T-helper 2 cell (primary cell): ENCODE data around the gene PLA2G4D.

Experiments
- DNase-seq, 5 experiments: peaks; one replicate each; pipeline versions ENCODE4 v3.0.0 to v3.0.0-alpha.2; 2012 to 2022

Gene PLA2G4D

DNA sequence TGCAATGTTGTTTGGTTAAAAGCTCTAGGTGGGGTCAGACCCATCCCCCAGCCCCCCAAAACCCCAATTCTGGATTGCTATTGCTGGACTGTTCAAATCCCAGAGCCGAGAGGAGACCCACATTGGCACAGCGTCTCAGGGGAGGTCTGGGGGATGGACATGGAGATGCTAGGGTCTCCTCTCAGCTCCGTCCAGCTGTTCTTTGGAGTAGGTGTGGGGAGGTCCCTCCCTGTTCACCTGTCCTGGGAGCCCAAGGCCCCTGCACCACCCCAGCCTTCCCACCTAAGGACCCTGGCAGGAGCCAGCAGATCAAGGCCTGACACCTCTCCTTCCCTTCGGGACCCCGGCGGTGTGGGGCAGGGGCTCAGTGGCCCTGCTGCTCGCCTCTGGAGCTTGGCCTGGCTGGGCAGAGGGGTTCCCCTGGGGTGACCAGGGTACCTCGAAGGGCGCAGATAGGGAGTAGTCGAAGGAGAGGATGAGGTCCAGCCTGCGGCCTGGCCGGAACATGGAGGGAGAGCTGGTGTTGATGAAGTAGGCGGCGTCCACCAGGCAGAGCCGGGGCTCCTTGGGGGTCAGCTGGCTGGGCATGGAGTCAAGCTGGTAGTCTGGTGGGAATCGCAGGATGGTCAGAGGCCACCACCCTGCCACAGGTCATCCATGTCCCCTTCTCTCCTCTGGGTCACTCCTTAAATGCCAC lies 23.9 kb downstream of the PLA2G4D start:
- no peak for DNase-seq

GRCh38 chr15:42069496-42070278 lies 24.7 kb downstream of the PLA2G4D start:
- DNase-seq, result no peak

GRCh38 chr15:42069025-42069424 lies 25.3 kb downstream of the PLA2G4D start:
- no peak for DNase-seq

DNA sequence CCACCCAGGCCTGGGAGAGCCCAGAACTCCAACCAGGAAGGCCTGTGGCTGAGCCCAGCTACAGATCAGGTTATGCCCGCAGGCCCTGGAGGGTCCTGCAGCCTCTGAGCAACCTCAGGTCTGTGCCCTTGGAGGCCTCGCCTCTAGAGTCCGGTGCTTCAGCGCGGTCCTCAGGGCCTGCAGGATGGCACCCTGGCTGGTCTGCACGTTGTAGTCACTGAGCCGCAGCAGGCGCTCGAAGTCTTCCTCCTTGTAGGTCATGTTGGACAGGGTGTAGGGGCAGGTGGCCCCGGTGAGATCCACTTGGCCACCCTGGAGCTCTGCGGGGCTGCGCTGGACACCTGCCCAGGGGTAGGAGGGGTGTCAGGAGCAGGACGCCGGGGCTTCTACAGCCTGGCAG lies 25.8 kb downstream of the PLA2G4D start:
- no peak for DNase-seq

DNA sequence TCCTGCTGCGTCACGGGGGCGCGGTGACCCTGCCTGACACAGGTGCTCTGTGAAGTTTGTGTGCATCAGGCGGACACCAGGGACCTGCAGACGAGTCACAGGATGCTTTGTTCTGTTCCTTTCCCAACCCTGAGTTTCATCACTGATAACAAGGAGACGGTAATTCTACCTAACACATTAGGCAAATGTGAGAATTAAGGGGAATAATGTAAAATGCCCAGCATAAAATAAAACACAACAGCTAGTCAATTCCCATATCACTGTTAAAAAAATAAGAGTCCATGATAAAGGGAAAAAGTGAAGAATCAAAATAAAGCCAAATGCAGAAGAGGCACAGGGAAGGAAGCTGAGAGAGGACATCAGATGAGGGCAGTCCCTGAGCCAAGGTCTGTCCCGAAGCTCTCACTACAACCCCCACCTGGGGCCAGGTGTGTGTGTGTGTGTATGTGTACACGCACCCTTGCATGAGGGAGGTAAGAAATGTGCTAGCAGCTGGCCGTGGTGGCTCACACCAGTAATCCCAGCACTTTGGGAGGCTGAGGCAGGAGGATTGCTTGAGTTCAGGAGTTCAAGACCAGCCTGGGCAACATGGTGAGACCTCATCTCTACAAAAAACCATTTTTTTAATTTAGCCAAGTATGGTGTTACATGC lies 27.5 kb downstream of the PLA2G4D start:
- DNase-seq, result no peak

- DNase-seq, result no peak
These were observed 28.9 kb downstream of the PLA2G4D start for GRCh38 chr15:42065468-42065867.

DNA sequence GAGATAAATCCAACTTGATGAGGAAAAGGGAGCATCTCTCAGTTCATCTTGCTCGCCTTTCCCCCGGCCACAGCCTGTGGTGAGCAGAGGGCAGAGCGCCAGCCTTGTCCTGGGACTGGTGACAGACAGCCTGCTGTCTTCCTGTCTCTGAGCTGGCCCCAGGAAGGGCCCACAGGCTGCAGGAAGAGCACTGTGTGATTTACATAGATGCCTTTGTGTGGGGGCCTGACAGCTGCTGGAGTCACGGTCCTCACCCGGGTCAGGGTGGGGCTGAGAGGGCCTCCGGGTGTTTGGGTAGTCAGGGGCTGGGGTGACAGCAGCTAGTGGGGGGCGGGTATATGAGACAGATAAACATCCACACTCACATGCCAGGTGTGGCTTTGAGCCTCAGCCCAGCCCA lies 29.3 kb downstream of the PLA2G4D start:
- no peak for DNase-seq

- DNase-seq, result no peak
These were observed 30.1 kb downstream of the PLA2G4D start for GRCh38 chr15:42064271-42064670.

DNA sequence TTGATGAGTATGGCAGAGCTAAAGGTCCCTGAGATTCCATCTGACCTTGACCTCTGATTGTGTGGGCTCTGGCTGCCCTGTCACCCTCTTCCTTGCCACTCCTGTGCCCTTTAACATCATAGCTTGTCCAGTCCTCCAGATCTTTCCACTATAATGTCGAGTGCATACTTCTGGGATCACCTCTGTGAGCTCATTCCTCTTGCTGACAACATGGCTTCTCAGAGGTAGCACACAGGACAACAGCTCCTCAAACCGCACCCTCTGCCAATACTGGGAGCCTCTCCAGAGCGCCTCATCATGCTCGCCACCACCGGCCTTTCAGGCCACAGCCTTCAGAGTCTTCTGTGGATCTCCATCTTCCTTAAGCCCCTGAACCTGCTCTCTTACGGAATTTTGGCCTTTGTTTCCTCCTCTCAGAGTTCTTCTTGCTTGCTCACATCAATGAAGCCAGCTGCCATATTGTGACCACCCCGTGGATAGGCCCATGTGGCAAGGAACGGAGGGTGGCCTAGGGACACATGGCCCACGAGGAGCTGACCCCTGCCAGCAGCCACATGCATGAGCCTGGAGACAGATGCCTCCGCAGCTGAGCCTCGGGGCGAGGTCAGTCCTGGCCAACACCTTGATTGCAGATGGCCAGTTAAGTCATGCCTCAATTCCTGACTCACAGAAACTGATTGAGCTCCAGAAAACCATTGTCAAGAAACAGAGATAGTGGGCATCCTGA lies 31.1 kb downstream of the PLA2G4D start:
- no peak for DNase-seq

DNA sequence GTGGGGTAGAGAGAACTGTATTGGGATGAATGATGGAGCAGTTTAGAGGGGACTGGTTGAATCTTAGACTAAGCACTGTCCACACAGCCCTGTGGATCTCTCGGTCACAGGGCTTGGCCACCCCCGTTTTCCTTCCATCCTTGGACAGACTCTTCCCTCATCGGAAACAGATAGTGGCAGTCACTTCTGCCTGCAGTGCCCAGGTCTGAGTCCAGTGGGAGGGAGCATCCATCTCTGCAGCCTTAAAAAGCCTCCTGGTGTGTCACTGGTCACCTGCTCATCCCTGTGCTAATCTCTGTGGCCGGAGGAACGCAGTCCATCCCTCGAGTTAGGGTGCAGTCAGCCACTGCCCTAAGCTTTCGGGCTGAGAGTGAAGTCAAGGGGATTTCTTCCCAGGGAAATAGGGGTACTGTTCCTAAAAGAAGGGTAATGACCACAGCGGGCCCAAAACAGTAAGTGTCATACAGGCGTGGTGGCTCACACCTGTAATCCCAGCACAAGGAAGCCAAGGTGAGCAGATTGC lies 32.0 kb downstream of the PLA2G4D start:
- DNase-seq, result no peak

- DNase-seq, result no peak
These were observed 33.6 kb downstream of the PLA2G4D start for GRCh38 chr15:42060797-42061196.

DNA sequence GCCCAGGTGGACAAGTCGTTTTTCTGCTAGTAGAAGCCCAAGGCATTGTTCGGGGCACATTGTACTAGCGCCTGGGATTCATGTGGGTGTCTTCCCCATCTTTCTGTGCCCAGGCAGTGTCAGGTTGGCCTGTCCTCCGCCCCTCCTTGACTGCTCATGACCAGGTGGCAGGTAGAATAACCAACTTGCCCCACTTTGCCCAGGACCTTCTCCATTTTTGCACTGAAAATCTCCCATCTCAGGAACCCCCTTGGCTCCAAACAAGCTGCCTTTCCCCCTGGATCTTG lies 33.9 kb downstream of the PLA2G4D start:
- no peak for DNase-seq

DNA sequence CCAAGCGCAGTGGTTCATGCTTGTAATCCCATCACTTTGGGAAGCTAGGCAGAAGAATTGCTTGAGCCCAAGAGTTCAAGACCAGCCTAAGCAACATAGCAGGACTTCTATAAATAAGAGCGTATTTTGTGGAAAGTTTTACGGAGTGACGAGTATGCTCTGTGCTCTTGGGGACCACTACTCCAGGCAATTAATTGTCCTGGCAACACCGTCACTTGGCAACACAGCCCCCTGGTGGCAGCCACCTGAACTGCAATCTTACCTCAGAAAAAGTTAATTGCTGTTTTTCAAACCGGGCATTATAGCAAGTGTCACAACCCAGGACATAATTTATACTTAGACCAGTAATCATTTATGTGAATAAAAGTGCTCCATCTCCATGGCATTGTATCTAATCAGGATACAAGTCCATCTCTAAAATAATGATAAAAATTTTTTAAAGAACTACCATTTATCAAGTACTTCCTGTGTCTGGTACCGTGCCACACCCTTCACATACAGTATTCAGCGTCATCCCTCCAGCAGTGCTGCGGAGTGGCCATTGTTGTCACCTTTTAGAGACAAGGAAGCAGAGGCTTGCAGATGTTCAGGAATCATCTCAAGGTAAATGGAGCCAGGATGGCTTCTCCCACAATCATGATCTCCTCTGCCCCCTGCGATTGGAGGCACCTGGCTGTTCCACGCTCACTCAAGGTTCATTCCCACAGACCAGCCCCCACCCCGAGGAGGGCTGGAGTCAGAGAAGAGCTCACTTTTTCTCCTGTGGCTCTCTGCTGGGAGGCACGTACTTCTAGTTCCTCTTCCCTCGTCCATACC lies 34.5 kb downstream of the PLA2G4D start:
- peak; percentile 30 to 65 (median 55) for DNase-seq

GRCh38 chr15:42058791-42059190 lies 35.6 kb downstream of the PLA2G4D start:
- no peak for DNase-seq

DNA sequence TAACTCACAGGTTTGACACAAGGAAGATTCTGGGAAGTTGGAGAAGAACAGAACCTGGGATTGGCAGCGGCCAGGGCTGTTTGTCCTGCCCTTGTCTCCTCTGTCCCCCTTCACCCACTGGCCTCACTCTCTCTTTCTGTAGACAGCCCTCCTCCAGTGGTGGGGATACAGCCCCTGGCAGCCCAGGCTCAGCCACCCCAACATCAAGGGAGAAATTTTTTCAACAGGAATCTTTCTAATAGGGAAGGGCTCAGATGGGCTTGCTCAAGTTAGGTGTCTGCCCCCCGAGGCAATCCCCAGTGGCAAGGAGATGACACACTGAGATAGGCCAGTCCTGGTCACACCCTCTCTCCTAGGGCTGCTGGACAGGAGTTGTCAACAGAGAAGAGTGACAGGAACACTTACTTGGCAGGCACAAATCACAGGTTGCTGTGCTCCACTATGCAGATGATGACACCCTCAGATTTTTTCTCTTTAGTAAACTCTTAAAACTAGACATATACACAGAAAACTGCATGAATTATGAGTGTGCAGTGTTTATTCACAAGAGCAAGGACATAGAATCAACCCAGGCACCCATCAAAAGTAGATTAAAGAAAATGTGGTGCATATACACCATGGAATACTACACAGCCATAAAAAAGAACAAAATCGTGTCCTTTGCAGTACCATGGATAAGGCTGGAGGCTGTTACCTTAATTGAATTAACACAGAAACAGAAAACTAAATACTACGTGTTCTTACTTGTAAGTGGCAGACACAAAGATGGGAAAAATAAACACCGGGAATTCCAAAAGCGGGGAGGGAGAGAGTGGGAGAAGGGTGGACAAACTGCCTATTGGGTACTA lies 36.3 kb downstream of the PLA2G4D start:
- no peak for DNase-seq

- peak in 4 of 5 experiments; percentile 25 to 64 (median 48) for DNase-seq
These were observed 37.2 kb downstream of the PLA2G4D start for GRCh38 chr15:42056934-42057798.

GRCh38 chr15:42053914-42054313 lies 40.4 kb downstream of the PLA2G4D start:
- DNase-seq, result no peak

- DNase-seq, result no peak
These were observed 41.4 kb downstream of the PLA2G4D start for GRCh38 chr15:42053010-42053409.

DNA sequence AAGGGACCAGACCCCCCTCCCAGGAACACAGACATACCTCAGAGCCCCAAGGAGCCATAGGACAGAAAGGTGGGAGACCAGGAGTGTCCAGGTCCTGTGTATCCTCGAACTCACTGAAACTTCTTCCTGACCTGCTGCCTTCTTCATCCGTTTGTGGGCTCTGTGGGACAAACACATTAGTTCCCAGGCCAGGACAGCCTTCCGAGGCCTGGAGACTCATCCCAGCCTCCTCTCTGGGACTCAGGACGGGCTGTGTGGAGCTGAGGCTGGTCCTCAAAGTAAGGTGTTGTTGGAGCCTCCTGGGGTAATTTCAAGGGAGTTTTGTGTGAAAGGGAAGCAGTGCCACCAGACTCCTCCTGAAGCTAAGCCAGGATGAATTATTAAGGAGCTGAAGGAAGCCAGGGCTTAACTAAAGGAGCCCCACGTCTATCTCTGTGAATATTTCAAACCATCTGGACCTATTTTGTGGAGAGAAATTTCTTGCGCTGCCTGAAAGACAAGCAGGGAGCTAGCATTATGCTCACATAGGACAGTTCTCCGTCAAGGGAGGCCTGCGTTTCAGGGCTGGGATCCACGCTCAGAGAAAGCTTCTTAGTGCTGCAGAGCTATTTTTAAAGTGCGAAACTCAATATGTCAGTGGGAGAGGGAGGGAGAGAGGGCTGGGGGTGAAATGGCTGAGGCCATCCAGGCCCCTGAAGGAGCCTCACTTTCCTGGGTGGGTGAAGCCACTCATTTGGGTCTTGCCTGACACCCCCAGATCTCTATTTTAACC lies 43.7 kb downstream of the PLA2G4D start:
- no peak for DNase-seq
